ENCODE measurements around the gene FRAS1.
"Not testable (repeated sequence)": the region's sequence is repeated elsewhere in the genome, so short reads cannot be mapped to it uniquely, and the experiment has no call there.

Gene FRAS1

DNA sequence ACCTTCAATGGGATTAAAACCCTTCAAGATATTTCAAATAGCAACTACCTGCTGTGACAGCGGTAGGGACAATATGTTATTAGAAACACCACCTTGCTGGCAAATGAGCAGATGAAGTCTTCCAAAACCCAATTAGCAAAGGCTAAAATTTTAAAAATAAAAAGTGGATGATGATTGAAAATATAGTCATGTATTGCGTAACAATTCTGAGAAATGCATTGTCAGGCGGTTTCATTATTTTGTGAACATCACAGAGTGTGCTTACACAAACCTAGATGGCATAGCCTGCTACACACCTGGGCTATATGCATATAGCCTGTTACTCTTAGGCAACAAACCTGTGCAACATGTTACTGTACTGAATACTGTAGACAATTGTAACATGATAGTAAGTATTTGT is 403.2 kb downstream of the FRAS1 start:
- no peak for DNase-seq

DNA sequence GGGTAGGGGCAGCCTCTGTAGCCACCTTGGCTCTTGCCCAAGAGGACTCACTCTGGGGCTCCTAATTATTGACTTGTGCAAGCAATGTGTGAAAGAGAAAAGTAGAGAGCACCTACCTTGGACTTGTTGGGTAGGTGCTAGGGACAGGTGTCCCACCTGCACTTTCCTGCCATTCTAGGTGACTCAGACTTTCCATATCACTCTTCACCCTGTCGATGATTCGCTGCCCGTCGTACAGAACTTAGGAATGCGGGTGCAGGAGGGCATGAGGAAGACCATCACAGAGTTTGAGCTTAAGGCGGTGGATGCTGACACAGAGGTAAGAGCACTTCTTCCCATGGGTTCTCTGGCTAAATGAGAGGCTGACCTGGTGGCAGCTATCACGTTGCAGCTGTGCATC is 407.1 kb downstream of the FRAS1 start:
- DNase-seq = no peak

- DNase-seq = not testable (repeated sequence)
Observed at GRCh38 chr4:78467223-78467622, 410.1 kb downstream of the FRAS1 start.

DNA sequence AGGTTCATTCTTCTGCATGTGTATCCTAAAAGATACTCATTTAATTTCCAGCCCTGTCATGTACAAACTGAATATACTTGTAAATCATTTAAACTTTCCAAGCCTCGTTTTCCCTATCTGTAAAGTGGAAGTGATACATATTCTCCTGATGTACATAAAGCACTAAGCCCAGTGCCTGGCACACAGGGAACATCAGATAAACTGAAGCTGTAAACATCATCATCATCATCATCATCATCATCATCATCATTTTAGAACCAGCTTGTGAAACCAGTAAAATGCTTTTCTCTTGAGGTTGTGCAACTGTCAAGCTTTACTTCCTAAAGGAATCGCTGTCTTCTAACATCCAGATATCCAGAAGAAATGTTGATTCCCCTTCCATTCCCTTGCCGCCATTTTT is 411.1 kb downstream of the FRAS1 start:
- DNase-seq = no peak

GRCh38 chr4:78476108-78476704 is 419.1 kb downstream of the FRAS1 start:
- no peak for DNase-seq

DNA sequence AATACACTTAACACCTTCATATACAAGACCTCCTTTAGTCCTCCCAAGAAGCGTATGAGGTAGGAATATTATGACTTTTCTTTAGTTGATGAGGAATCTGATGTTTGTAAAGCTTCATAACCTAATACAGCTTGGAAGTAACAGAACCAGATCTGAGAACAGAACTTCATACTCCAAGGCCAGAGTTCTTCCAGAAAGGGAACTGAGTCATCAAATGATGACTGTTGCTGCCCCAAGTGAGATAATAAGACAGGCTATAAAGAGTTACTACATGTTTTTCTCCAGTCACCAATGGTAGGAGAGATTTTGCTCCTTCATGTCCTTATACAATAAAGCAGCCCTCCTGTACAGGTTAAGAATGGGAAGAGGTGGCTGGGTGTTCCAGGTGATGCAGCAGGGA is 420.2 kb downstream of the FRAS1 start:
- no peak for DNase-seq

GRCh38 chr4:78478523-78478922 is 421.4 kb downstream of the FRAS1 start:
- no peak for DNase-seq

DNA sequence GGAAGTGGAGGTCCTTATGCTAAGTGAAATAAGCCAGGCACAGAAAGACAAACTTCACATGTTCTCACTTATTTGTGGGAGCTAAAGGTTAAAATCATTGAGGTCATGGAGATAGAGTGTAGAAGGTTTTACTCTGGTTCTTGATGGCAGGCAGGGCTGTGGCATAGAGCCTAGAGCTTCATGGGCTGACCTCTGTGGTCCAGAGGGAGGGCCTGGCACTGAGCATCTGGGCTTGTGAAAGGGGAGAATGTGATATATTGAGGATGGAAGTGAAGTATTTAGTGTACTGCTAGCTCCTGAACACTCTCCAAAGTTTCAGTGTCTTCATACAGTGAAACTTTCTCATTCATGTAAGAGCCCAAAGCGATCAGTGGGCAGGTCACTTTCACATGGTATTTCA is 423.2 kb downstream of the FRAS1 start:
- no peak for DNase-seq

DNA sequence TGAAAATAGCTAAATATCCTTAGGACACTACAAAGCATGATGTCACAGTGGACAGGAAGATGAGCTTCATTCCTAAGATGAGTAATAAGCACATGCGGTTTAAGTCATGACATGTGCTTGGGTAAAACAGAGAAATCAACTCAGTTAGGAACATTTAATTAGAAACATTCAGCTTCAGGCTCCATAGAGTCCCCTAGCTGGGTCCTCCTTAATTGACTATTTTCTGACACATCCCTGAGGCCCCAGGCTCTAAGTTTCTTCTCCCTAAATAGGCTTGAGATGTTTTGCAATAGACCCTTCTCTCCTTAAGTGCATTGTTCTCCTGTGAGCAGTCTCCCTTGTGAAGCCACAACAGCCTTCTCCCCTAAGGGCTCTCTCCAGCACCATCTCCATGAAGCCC is 424.1 kb downstream of the FRAS1 start:
- no peak for DNase-seq

DNA sequence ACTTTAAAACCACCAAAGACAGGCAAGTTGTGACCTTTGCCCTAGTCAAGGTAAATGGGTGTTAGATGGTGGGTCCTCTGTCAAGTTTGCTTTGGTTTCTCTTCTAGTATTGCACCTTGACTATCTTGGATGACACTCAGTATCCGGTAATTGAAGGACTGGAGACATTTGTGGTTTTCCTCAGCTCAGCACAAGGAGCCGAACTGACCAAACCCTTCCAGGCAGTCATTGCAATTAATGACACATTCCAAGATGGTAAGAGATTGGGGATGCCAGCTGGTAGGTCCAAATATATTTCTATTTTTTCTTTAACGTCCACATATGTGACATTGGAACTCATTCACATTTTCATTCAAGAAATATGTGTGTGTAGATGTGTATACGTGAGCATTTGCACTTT is 425.2 kb downstream of the FRAS1 start:
- no peak for DNase-seq

GRCh38 chr4:78483811-78484210 is 426.7 kb downstream of the FRAS1 start:
- DNase-seq = no peak

DNA sequence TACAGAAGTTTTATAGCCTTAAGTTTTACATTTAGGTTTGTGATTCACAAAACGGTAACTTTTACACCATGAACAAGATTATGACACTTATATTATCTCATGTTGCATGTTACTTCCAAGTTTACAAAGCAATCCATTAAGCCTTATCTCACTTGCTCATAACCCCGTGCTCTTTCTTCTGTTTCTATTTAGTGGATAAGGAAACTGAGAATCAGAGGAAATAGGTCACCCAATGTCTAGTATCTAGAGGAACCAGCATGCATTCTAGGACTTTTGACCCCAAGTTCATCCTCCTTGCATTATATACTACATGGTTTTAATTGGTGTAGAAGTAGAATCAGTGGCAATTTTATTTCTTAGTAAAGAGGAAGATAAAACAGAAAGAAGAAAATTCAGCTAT is 427.5 kb downstream of the FRAS1 start:
- DNase-seq = no peak

GRCh38 chr4:78493731-78494130 is 436.6 kb downstream of the FRAS1 start:
- DNase-seq = no peak

DNA sequence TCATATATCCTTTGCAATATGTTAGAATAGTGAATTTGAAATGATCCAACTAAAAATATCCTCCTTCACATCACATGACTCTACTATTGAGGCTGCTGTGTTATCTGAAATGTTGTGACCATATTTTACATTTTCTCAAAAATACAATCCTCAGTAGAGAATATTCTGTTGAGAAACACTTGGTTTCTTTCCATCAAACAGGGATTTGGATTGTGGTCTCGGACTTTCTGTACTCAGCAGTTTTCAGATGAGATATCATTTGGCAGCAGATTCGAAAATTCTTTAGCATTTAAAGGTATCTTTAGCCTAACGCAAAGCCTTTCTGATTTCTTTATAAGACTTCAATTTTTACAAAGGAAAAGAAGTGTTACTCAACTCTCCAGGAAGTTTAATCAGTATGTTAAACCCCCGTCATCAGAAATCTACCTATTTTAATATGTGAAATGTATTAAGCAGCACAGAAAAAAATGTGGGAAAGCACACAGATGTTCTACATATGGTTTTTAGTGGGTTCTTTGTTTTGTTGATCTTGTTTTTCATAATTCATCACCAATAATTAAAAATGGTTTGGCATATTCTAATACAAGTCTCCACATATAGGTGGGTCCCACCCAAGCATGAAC is 439.0 kb downstream of the FRAS1 start:
- DNase-seq = no peak

- DNase-seq = not testable (repeated sequence)
Observed at GRCh38 chr4:78506260-78506659, 449.1 kb downstream of the FRAS1 start.

GRCh38 chr4:78509043-78509442 is 451.9 kb downstream of the FRAS1 start:
- no peak for DNase-seq

GRCh38 chr4:78510108-78510507 is 453.0 kb downstream of the FRAS1 start:
- no peak for DNase-seq

DNA sequence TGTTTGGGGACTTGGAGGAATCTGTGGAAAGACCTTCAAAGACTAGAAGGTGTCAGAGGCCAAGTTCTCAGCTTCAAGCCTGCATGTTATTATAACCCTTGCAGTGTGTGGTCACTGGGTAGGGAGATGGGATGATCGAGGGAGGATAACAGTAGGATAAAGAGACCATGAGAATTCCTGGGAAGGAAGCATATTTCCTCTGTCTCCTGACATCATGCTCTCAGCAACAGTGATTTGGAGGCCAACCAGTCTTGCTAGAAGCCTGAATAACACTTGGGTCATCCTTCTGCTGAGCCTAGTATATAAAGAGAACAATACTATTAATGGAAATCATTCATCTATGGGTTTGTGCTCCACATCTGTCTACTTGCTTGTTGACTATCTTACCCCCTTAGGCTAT is 453.6 kb downstream of the FRAS1 start:
- no peak for DNase-seq

GRCh38 chr4:78512357-78512920 is 455.3 kb downstream of the FRAS1 start:
- DNase-seq = no peak

DNA sequence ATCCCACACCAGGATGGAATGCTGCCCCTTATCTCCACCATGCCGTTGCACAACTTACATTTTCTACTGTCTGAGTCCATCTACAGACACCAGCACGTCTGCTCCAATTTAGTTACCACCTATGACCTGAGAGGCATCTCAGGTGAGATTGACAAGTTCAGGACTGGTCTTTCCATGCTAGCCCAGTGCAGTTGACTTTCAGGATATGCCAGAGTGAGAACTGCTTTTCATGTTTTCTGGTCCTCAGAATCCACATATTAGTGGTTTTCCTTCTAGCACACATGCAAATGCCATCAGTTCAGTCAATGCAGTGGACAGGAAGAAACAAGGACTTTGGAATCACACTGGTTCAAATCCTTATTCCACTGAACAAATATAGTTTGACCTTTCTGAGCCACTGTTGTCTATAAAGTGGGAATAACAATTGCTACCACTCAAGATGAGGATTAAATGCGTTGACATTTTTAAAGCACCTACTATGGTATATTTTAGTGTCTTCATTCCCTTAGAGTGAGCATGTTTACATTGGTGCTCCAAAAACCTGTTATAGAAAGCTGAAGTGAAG is 456.4 kb downstream of the FRAS1 start:
- DNase-seq = no peak

DNA sequence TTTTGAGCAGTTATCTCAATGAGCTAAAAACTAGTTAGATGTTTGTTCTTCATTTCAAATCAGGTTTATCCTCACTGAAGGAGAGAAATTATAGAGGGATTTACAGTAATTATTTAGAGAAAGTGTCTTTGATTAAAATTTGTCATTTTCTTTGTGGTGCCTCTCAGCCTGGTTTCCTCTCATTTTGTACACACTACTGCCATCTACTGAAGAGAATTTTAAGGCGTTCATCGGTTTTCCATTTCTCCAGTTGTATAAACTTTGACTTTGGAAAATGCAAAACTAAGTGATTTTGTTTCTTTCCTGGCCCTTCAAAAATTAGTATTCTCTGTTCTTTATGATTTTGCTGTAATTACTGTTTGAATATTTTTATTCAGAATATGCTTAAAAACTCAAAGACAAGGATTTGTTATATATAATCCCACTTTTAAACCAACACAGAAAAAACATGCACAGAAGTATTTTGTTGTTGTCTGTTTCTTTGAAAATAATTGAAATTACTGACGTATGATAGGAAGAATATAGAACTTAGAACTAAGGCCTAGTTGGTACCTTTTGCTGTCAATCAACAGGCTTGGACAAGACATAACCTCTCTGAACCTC is 460.0 kb downstream of the FRAS1 start:
- DNase-seq = no peak

GRCh38 chr4:78518561-78518960 is 461.4 kb downstream of the FRAS1 start:
- no peak for DNase-seq

DNA sequence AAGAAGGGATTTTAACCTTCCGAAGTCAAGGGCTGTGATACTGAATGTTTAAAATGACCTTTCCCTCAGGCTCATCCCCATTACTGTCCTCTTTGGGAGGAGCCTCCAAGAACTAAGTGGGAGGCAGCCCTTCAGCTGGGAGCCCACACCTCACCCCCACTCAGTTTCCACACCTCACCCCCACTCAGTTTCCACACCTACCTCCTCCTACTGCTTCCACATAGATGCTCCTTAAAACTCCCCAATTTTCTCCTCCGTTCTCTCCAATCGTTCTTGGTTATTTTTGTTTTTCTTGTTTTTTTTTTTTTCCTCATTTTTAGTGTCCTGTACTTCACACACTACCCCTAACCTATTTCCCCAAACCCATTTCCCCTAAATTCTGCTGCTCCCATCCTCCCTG is 462.8 kb downstream of the FRAS1 start:
- DNase-seq = no peak

GRCh38 chr4:78520808-78521226 is 463.7 kb downstream of the FRAS1 start:
- no peak for DNase-seq
